GM18502 (cell line): ENCODE measurements around the gene CABP7.
"Not testable (repeated sequence)": the region's sequence is repeated elsewhere in the genome, so short reads cannot be mapped to it uniquely, and the experiment has no call there.

Experiments used
- ATAC-seq: cut with Tn5 transposase; IDR thresholded peaks from one replicate; pipeline ENCODE4 v1.9.1; 2021; ENCODE audit warnings: mild to moderate bottlenecking; ENCODE audit not compliant: unreplicated experiment, poor library complexity

CABP7 gene

GRCh38 chr22:29739346-29739875 lies 19.6 kb downstream of the CABP7 start:
- no peak for ATAC-seq

GRCh38 chr22:29740216-29740615 lies 20.4 kb downstream of the CABP7 start:
- ATAC-seq: no peak

GRCh38 chr22:29741926-29742325 lies 22.1 kb downstream of the CABP7 start:
- ATAC-seq: no peak

GRCh38 chr22:29742326-29742725 lies 22.5 kb downstream of the CABP7 start:
- no peak for ATAC-seq

- no peak for ATAC-seq
Measured at GRCh38 chr22:29744902-29745301, 25.1 kb downstream of the CABP7 start.

GRCh38 chr22:29747832-29748231 lies 28.0 kb downstream of the CABP7 start:
- ATAC-seq: no peak

GRCh38 chr22:29748248-29748893 lies 28.6 kb downstream of the CABP7 start:
- no peak for ATAC-seq

GRCh38 chr22:29750029-29750428 lies 30.2 kb downstream of the CABP7 start:
- ATAC-seq: no peak

- no peak for ATAC-seq
Measured at GRCh38 chr22:29750559-29751538, 31.0 kb downstream of the CABP7 start.

GRCh38 chr22:29751669-29752068 lies 31.9 kb downstream of the CABP7 start:
- ATAC-seq: no peak

- ATAC-seq: no peak
Measured at GRCh38 chr22:29753808-29754657, 34.2 kb downstream of the CABP7 start.

GRCh38 chr22:29754658-29755395 lies 35.0 kb downstream of the CABP7 start:
- ATAC-seq: not testable (repeated sequence)

- no peak for ATAC-seq
Measured at GRCh38 chr22:29755889-29756288, 36.1 kb downstream of the CABP7 start.

- no peak for ATAC-seq
Measured at GRCh38 chr22:29756341-29756740, 36.5 kb downstream of the CABP7 start.

- no peak for ATAC-seq
Measured at GRCh38 chr22:29757096-29757495, 37.3 kb downstream of the CABP7 start.

GRCh38 chr22:29758068-29758622 lies 38.3 kb downstream of the CABP7 start:
- ATAC-seq: no peak

GRCh38 chr22:29758959-29759358 lies 39.2 kb downstream of the CABP7 start:
- no peak for ATAC-seq

- ATAC-seq: no peak
Measured at GRCh38 chr22:29762263-29762662, 42.5 kb downstream of the CABP7 start.

GRCh38 chr22:29765905-29766631 lies 46.3 kb downstream of the CABP7 start:
- ATAC-seq: peak; percentile 17
